GM18508 (cell line): ENCODE measurements around the gene SUPT20HL2.
"Not testable (repeated sequence)": the region's sequence is repeated elsewhere in the genome, so short reads cannot be mapped to it uniquely, and the experiment has no call there.

Source experiments
- ATAC-seq: cut with Tn5 transposase; IDR thresholded peaks from one replicate; pipeline ENCODE4 v1.9.1; 2021; ENCODE audit warnings: moderate number of reproducible peaks; ENCODE audit not compliant: insufficient read depth, unreplicated experiment

Gene SUPT20HL2

DNA sequence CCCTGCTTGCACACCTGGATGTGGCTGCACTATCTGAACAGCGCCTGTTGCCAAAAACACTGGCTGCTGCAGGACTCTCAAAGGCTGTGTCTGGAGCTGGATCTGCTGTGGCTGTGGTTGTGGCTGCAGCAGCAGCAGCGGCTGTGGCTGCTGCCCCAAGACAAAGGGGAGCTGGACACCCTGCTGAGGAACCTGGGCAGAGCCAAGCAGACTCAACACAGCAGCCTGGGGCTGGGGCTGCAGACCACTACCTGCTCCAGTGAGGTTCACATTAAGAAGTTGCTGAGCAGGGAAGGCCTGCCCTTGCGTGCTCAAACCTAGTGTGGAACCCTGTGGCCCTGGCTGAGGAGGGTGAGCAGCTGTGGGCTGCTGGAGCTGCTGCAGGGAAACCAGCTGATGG lies 3.0 kb downstream of the SUPT20HL2 start:
- ATAC-seq: not testable (repeated sequence)

DNA sequence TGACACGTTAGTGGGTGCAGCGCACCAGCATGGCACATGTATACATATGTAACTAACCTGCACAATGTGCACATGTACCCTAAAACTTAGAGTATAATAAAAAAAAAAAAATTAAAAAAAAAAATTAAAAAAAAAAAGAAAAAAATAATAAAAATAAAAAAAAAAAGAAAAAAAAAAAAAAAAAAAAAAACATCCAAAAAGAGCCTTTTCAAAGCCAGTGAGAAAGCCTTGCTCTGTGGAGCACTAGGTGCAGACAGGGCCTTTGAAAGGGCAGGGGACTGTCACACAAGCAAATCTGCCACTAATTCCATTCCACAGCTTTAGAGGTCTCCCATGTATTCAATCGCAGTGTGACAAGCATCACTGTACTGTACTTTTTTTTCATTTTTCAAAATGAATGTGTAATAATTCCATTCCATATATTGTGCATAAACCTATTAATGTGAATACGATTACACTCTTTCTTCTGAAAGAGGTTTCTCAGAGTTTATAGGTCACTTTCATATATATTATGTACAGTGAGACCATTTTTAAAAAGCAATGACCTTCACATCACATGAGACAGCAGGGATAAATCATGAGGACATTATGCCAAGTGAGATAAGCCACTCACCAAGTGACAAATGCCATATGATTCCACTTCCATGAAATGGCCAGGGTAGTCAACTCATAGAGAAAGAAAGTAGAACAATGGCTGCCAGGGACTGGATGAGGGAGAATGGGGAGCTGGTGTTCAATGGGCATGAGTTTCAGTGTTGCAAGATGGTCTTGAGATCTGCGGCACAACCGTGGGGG lies 4.1 kb downstream of the SUPT20HL2 start:
- not testable (repeated sequence) for ATAC-seq

DNA sequence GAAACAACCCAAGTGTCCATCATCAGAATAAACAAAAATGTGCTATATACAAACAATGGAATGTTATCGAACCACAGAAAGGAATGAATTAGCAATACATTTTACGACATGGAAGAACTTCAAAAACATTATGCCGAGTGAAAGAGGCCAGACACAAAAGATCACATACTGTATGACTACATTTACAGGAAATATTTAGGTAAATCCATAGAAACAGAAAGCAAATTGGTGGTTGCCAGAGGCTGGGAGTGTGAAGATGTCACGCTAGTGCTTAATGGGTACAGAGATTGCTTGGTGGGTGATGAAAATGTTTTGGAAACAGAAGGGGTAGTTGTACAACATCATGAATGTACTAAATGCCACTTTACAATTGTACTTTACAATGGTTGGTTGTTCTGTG lies 5.1 kb downstream of the SUPT20HL2 start:
- not testable (repeated sequence) for ATAC-seq

DNA sequence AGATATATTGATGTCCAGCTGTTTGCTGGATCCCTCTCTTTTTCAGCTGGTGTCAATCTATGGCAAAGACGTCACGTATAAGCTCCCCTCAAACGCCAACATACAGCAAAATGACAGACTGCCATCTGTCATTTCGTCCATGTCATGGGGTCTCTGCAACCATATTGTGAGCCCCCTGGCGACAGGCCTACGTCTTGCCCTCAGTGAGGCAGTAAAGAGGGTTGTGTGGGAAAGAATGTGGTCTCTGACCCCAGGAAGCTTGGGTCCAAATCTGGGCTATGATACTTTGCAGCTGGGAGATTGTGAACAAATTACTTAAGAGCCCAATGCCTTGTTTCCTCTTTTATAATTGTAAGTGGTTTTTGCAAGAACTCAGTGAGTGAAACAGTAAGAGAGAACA lies 7.4 kb downstream of the SUPT20HL2 start:
- no peak for ATAC-seq

DNA sequence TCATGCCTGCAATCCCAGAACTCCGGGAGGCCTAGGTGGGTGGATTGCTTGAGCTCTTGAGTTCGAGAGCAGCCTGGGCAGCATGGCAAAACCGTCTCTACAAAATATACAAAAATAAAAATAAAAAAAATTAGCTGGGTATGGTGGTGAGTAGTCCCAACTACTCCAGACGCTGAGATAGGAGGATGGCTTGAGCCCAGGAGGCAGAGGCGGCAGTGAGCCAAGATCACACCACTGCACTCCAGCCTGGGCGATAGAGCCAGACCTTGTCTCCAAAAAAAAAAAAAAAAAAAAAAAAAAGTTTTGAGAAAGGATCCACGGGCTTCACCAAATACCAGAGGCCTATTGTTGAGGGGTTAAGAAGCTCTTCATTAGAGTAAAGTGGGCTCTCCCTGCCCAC lies 8.0 kb downstream of the SUPT20HL2 start:
- no peak for ATAC-seq

DNA sequence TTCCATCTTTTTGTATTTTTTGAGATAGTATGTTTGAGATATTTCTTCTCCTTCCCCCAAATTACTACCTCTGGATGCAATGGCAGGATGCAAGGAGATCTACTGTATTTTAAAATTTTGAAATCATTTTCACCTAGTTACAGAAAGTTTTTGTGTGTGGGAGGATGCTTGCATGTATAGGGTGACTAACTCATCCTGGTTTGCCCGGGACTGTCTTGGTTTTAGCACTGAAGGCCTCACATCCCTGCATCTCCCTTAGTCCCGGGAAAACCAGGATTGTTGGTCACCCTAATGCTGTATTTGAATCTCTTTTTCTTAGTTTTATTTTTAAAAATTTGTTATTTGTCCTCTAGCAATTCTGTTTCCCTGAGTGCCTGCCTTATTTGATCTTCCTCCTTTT lies 12.1 kb downstream of the SUPT20HL2 start:
- ATAC-seq: no peak

DNA sequence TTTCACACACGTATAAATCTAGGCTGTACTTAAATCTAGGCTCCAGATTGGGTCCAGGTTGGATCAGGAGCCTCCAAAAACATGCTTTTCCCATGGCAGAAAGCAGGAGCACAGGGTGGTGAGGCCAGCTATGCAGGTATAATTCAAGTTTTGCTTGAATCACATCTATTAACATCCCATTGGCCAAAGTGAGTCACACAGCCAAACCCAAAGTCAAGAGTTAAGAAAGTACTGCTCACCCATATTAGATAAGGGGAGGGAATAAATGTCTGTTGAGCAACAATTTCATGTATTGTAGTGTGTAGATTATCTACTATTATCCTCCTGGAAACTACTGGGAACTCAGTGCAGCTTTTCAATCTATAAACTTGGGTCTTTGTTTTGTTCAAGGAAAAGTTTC lies 12.8 kb downstream of the SUPT20HL2 start:
- no peak for ATAC-seq

DNA sequence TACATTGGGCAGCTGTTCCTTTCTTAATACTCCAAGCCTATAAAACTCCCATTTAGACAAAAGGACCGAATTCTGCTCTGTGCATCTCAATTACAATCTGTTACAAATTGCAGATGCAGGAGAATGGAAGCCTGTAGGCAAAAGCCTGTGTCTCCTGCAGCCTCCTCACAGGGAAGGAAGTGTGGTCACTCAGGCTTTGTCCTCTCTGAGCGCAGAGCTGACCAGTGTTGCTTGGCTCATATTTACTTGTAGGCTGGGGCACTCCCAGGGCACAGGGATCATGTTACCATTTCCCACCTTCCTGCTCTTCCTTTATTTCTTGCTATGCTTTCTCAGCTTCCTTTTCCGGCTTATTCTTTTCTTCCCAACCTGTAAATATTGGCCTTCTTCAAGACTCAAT lies 15.7 kb downstream of the SUPT20HL2 start:
- ATAC-seq: no peak

DNA sequence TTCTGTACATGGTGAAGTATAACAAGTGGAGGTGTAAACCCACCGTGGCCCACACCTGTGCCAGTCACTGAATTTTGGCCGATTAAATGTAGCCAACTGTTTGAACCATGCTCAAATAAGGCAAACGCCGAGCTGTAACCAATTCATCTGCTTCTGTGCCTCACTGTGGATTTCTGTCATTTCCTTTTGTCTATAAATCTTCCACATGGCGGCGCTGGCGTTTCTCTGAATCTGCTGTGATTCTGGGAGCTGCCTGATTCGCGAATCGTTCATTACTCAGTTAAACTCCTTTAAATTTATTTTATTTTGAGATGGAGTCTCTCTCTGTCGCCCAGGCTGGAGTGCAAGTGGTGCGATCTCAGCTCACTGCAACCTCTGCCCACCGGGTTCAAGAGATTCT lies 19.2 kb downstream of the SUPT20HL2 start:
- ATAC-seq: no peak

DNA sequence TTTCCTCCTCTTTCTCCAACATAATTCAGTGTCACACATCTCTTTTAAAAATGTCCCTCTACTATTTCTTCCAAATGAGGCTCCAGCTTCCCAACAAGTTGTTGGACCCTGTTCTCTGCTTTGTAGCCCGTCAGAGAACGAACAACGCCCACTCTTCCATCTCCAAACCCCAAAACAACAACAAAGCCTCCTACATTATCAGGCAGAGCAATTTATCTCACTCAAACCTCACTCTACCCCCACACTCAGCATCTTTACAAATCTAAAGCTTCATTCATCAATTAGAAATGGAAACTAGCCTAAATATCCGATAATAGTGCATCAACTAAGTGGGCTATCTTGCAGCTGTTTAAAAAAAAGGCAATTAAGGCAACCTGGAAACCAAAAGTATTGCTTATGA lies 20.5 kb downstream of the SUPT20HL2 start:
- ATAC-seq: no peak

DNA sequence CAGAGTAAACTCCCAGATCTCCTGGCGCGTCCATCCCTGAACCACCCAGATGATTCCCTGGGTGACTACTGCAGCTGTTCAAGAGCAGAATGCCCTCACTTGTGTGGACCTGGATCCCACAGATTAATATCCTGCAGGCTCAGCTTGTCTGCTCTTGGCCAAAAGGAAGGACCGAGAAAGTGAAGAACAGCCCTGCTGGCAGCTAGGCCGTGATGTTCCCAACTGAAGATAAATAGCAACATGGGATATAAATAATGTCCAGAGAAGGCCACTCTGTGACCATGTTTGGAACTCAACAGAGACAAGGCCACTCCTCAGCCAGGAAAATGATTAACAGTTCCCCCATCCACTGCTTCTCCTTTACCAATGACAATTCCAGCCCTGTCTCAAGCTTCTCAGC lies 21.5 kb downstream of the SUPT20HL2 start:
- no peak for ATAC-seq

DNA sequence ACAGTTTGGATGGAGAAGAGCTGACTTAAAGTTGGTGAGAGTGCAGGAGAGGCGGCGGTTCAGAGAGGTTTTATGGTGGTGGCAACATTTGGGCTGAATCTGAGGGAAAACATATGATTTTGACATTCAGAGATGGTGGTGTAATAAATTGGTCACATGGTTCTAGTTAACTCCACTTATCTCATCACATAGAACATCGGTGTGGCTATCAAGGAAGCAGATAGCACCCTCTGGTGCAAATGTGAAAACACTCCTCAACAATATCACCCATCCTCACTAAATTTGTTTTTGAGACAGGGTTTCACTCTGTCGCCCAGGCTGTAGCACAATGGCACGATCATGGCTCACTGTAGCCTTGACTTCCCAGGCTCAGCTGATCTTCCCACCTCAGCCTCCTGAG lies 28.8 kb downstream of the SUPT20HL2 start:
- no peak for ATAC-seq

DNA sequence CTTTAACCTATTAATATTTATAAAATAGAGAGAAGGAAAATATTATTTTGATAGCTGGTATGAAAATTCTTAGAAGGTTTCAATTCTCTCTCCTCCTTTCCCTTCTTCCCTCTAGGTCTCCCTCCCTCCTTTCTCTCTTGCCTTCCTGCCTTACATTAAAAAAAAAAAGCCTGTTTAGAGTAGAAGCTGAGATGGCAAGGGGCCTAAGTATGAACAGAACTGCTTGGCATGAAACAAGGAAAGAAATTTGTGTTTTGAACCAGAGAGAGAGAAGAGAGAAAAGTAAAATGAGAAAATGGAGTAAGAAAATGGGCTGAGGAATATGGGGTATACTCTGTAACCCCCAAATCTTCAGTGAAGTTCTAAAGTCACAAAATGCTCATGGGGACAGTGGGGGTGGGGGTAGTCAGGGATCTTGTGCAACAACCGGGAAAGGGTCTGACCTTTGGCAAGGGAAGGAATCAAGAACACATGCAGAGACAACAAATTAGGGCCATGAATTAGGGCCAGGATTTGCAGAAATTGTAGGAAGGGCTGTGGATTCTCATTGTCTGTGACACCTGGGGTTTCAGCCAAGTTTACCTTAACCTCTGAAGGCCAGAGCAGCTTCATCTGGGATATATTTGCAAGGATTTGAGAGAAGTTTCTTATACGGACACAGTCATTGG lies 30.6 kb downstream of the SUPT20HL2 start:
- ATAC-seq: no peak

DNA sequence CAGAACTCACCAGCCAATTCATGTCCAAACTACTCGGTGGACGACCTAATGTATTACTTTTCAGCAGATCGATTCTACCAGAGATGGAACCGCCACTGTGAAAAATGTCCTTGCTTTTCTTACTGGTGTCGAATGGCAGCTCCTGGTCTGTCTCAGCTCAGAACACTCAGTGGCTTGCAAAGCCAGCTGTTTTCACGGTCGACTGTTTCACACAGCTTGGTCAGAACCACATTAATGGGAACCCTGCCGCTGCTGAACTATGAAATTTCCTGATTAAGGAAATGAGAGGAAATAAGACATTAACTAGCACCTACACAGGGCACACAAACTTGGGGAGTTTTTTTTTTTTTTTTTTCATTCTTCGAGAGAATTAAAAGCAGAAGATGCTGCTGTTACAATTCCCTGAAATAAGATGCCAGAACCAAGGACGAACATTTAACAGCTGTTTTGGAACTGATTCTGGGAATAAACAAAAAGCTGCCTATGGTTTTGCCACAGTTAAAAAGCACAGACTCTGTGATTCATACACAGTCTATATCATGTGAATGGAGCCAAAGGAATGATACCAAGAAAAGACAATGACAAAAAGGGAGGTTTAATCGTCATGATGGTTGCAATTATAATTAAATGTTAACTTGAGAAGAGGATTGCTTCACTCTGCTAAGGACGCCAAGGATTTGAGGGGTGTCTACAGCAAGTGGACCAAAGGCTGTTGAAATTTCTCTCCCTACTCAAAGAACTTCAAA lies 31.3 kb downstream of the SUPT20HL2 start:
- ATAC-seq: no peak

DNA sequence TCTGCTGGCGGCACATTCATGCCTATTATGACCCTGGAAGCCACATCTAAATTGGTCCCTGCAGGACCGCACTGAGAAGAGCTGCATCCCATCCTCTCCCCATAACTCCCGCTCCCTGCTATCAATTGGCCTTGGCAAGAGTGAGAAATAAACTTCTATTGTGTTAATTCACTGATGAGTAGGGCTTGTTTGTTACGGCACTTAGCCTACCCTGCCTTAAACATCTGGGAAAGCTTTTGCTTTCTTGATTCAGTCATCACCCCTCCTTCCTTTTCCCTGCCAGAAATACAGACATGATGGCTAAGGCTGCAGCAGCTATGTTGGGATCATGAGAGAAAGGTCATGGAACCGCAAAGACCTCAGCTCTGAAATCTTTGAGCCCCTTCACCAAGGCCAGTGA lies 36.5 kb downstream of the SUPT20HL2 start:
- ATAC-seq: no peak

DNA sequence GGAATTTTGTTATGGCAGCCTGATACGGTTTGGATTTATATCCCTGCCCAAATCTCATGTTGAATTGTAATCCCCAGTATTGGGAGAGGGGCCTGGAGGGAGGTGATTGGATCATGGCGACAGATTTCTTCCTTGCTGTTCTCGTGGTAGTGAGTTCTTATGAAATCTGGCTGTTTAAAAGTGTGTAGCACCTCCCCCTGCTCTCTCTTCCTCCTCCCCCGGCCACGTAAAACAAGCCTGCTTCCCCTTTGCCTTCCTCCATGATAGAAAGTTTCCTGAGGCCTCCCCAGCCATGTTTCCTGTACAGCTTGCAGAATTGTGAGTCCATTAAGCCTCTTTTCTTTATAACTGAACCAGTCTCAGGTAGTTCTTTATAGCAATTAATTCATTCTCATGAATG lies 37.9 kb downstream of the SUPT20HL2 start:
- ATAC-seq: no peak

DNA sequence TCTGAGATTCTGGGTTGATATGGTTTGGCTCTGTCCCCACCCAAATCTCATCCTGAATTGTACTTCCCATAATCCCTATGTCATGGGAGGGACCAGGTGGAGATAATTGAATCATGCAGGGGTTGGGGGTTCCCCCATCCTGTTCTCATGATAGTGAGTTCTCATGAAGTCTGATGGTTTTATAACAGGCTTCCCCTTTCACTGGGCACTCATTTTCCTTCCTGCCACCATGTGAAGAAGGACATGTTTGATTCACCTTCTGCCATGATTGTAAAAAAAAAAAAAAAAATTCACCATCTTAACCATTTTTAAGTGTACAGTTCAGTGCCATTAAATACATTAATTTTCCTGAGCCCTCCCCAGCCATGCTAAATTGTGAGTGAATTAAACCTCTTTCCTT lies 42.6 kb downstream of the SUPT20HL2 start:
- no peak for ATAC-seq

DNA sequence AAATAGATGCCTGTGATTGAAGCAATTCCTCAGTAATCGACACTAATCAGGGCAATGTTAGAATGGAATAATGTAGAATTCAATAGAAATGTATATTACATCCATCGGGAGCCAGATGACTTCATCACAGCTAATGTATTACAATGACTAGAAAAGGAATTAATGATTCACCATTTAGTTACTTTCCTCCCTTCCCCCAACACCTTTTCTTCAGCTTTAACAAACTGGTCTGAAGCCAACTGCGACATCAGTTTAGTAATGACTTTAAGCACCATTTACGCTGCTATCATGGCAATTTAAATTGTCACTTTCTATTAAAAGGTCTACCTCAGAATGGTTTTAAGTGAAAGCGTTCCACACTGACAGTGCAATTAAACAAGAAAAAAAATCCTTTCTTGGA lies 45.1 kb downstream of the SUPT20HL2 start:
- ATAC-seq: no peak

DNA sequence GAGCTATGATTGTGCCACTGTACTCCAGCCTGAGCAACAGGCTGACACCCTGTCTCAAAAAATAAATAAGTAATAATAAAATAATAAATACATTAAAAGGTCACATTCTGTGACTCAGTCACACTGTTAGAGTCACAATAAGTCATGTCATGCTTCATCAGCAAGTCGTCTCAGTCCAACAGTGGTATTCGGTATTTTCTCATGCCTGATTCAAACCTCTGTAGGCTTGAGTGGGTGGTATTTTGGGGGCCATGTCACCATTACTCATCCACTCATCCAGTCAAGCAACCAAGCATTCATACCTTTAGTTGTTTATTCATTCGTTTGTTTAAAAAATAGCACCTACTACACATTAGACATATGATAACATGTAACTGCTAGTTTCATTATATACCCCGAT lies 46.9 kb downstream of the SUPT20HL2 start:
- ATAC-seq: no peak

DNA sequence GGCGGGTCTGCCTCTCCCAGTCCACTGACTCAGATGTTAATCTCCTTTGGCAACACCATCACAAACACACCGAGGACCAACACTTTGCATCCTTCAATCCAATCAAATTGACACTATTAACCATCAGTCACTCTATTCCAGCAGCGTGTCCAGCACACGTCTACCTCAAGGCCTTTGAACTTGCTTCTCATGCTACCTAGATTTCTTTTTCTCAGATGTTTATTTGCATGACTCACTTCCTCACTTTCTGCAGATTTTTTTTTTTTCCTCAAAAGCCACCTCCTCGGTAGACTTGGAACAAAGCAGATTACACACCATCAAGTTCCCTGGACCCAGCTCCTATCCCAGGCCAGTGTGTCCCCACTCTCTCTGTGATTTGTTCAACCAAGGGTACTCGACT lies 49.5 kb downstream of the SUPT20HL2 start:
- ATAC-seq: no peak

DNA sequence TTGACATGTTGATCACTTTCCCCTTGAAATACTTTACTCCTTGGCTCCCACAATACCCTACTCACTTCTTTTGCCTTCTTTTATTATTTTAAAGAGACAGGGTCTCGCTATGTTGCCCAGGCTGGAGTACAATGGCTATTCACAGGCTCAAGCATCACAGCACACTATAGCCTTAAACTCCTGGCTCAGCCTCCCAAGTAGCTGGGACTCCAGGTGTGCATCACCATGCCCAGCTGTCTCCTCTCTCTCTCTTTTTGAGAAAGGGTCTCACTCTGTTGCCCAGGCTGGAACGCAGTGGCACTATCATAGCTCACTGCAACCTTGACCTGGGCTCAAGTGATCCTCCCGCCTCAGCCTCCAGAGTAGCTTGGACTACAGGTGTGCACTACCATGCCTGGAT lies 51.6 kb downstream of the SUPT20HL2 start:
- ATAC-seq: no peak
